T-helper 1 cell treated with Interleukin-12 subunit alpha and Interleukin-12 subunit beta and Interleukin-4 antibody, amounts not matched to agents 30 μg/mL and 1 μg/mL, for 36 hours (primary cell): ENCODE results near the gene CAPN8.

ENCODE experiments used
- H3K27ac Mint-ChIP-seq: one replicate; pipeline ENCODE4 v1.8.0; 2021; ENCODE audit warnings: mild to moderate bottlenecking, mixed read lengths
- H3K27me3 Mint-ChIP-seq: one replicate; pipeline ENCODE4 v1.8.0; 2021; ENCODE audit warnings: low read depth, mixed read lengths
- H3K36me3 Mint-ChIP-seq: one replicate; pipeline ENCODE4 v1.8.0; 2021; ENCODE audit warnings: low read depth, mixed read lengths
- H3K4me1 Mint-ChIP-seq: one replicate; pipeline ENCODE4 v1.8.0; 2021; ENCODE audit warnings: low read depth, mixed read lengths
- H3K4me3 Mint-ChIP-seq: one replicate; pipeline ENCODE4 v1.8.0; 2021; ENCODE audit warnings: mild to moderate bottlenecking, moderate library complexity, mixed read lengths
- H3K9me3 Mint-ChIP-seq: one replicate; pipeline ENCODE4 v1.8.0; 2021; ENCODE audit warnings: mixed read lengths

CAPN8 gene

DNA sequence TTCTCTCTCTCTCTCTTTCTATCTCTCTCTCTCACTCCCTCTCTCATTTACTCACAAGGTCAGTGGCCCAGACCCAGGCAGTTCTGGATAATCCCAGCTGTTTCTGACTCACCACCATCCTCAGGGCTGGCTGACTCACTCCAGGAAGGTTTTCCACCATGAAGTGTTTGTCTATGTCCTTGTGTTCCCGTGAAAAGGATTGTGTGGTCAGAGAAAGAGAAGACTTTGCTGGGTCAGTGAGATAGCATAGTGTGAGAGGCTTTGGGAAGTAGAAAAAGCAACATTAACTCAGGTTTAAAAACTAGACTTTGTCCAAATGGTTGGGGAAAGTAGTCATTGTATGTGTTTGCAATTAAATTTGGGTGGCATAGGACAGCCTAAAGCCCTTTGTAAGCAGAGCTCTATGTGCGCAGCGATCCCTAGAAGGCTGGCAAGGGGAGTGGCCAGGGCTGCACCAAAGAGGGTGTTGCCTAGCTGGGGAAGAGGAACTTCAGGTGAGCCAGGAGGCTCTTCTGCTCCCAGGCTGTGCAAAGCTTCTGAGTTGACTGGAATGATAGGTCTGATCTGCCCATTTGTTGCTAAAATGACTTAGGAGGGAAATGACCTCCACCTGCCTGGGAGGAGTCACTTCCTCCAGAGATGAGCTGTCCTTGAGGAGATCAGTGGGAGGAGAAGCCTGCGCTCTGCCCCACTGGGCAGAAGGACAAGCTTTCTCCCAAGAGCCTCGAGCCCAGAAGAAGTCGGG, 41.9 kb upstream of the CAPN8 start:
- Mint-ChIP-seq H3K9me3 (no peaks in the 10 kb centered on the region), H3K36me3 (no peaks in the 10 kb centered on the region), H3K4me3 (no peak overlapping the region), H3K4me1 (peaks cover 34% of the 10 kb centered on the region), H3K27me3 (peaks cover 13% of the 10 kb centered on the region), H3K27ac (no peak overlapping the region)

DNA sequence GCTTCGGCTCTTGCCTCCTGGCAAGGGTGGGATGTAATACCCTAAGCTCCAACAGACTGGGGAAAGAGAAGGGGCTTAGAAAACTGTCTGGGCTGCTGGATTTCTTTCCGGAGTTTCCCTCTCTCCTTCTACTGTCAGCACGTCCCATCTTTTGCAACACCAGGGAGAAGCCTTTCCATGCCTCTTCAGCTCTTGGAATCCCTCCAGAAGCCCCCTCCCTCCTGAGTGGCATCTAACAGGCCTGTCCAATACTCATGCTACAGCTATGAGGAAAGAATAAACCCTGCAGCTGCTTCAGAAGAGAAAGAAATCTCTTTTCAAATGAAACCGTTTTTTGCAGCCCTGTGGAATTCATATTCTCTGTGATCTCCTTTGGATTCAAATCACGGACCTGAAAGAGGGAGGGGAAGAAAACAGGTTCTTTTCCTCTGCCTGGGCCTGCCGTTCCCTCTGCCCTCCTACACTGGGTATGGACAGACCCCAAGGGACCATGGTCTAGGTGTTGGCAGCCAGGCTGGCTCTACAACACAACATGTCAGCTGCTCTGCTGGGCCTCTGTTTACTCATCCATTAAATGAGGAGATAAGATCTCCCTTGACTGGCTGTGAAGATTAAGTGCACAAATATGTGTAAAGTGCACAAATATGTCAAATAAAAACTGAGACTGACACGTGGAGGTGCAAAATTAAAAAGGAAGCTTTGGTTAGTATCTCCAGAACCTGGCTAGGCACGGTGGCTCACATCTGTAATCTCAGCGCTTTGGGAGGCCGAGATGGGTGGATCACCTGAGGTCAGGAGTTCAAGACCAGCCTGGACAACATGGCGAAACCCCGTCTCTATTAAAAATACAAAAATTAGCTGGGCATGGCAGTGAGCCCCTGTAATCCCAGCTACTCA, 40.8 kb upstream of the CAPN8 start:
- Mint-ChIP-seq H3K9me3 (no peaks in the 10 kb centered on the region), H3K36me3 (no peaks in the 10 kb centered on the region), H3K4me1 (peaks cover 30% of the 10 kb centered on the region), H3K4me3 (no peak overlapping the region), H3K27me3 (peaks cover 13% of the 10 kb centered on the region), H3K27ac (no peak overlapping the region)

- Mint-ChIP-seq H3K27ac (no peak overlapping the region), H3K4me3 (no peak overlapping the region), H3K9me3 (no peaks in the 10 kb centered on the region), H3K27me3 (peaks cover 13% of the 10 kb centered on the region), H3K4me1 (peaks cover 24% of the 10 kb centered on the region), H3K36me3 (no peaks in the 10 kb centered on the region)
Measured at GRCh38 chr1:223704921-223705878, 39.7 kb upstream of the CAPN8 start.

GRCh38 chr1:223703668-223704013, 38.1 kb upstream of the CAPN8 start:
- H3K4me1 Mint-ChIP-seq = peaks cover 21% of the 10 kb centered on the region
- no peak overlapping the region for H3K27ac Mint-ChIP-seq
- H3K36me3 Mint-ChIP-seq = no peaks in the 10 kb centered on the region
- H3K27me3 Mint-ChIP-seq = peaks cover 7% of the 10 kb centered on the region
- no peaks in the 10 kb centered on the region for H3K9me3 Mint-ChIP-seq
- no peak overlapping the region for H3K4me3 Mint-ChIP-seq

DNA sequence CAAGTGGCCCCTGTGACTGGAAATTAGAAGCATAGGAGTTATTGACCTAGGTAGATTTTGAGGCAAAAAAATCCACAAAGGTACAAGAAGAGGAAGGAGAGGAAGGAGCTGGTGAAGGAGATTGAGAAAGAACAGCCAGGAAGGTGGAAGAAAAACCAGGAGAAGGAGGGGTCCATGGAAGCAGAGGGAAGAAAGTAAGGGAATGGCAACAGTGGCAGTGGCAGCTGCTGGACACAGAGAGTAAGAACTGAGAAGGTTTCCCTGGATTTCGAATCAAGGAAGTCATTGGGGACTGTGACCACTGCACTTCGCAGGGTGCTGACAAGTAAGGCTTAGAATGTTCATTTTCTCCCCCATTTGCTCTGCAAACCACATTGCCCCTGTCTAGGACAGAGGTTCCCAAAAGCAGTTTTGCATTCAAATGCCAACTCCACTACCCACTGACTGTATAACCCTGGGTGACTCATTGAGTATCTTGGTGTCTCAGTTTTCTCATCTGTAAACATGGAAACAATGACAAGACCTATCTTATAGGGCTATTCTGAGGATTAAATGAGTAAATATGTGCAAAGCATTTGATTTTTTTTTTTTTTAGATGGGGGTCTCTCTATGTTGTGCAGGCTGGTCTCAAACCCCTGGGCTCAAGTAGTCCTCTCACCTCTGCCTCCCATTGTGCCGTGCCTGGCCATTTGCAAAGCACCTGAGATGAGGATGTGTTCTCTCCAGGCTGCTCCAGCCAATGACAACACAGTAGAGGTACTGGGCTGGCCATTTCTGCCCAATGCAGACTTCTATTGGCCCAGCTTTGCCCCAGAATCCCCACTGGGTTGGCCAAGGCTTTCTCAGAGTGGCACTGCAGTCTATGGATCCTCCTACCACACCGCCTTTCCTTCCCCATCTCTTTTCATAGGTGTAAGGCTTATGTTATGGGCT, 37.5 kb upstream of the CAPN8 start:
- Mint-ChIP-seq H3K36me3 (no peaks in the 10 kb centered on the region), H3K27me3 (peaks cover 7% of the 10 kb centered on the region), H3K4me3 (no peak overlapping the region), H3K9me3 (no peaks in the 10 kb centered on the region), H3K4me1 (peaks cover 23% of the 10 kb centered on the region), H3K27ac (no peak overlapping the region)

GRCh38 chr1:223700942-223701637, 35.6 kb upstream of the CAPN8 start:
- Mint-ChIP-seq H3K27me3 (peaks cover 11% of the 10 kb centered on the region), H3K4me3 (no peak overlapping the region), H3K4me1 (peaks cover 19% of the 10 kb centered on the region), H3K9me3 (no peaks in the 10 kb centered on the region), H3K27ac (no peak overlapping the region), H3K36me3 (no peaks in the 10 kb centered on the region)

GRCh38 chr1:223700388-223700918, 35.0 kb upstream of the CAPN8 start:
- peaks cover 11% of the 10 kb centered on the region for H3K27me3 Mint-ChIP-seq
- no peaks in the 10 kb centered on the region for H3K9me3 Mint-ChIP-seq
- H3K27ac Mint-ChIP-seq = no peak overlapping the region
- no peak overlapping the region for H3K4me3 Mint-ChIP-seq
- no peaks in the 10 kb centered on the region for H3K36me3 Mint-ChIP-seq
- peaks cover 19% of the 10 kb centered on the region for H3K4me1 Mint-ChIP-seq

GRCh38 chr1:223695941-223696340, 30.4 kb upstream of the CAPN8 start:
- H3K27me3 Mint-ChIP-seq = peaks cover 13% of the 10 kb centered on the region
- H3K27ac Mint-ChIP-seq = no peak overlapping the region
- no peaks in the 10 kb centered on the region for H3K36me3 Mint-ChIP-seq
- H3K4me3 Mint-ChIP-seq = no peak overlapping the region
- H3K9me3 Mint-ChIP-seq = no peaks in the 10 kb centered on the region
- peaks cover 10% of the 10 kb centered on the region for H3K4me1 Mint-ChIP-seq

DNA sequence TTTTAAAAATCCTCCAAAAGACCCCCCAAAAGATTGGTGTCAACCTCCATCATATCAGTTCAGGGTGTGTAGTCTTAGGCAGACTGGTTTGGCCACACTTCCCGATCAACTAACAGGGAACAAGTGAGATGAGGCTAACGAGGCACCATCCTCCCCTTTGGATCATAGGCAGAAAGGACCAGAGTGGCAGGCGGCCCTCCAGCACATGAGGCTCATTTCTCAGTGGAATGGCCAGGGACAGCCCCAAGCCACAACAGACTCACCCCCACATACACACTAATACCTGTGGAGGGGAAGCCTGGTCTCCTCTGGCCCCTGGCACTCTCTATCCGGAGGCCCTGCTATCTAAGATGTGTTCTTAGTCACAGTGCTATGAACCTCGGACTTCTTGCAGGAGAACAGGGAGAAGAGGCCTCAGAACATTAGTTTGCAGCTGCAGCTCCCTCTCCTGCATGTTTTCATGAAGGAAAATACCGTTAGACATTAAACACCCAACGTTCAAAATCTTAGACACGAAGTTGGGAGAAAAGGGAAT, 29.6 kb upstream of the CAPN8 start:
- Mint-ChIP-seq H3K4me3 (no peak overlapping the region), H3K27ac (no peak overlapping the region), H3K4me1 (peaks cover 10% of the 10 kb centered on the region), H3K36me3 (no peaks in the 10 kb centered on the region), H3K9me3 (no peaks in the 10 kb centered on the region), H3K27me3 (peaks cover 13% of the 10 kb centered on the region)

- Mint-ChIP-seq H3K36me3 (no peaks in the 10 kb centered on the region), H3K27ac (no peak overlapping the region), H3K9me3 (peaks cover 10% of the 10 kb centered on the region), H3K4me1 (no peaks in the 10 kb centered on the region), H3K4me3 (no peak overlapping the region), H3K27me3 (peaks cover 17% of the 10 kb centered on the region)
Measured at GRCh38 chr1:223691121-223691520, 25.6 kb upstream of the CAPN8 start.

GRCh38 chr1:223684488-223684792, 18.9 kb upstream of the CAPN8 start:
- Mint-ChIP-seq H3K27me3 (peaks cover 31% of the 10 kb centered on the region), H3K9me3 (peaks cover 10% of the 10 kb centered on the region), H3K4me1 (no peaks in the 10 kb centered on the region), H3K27ac (no peak overlapping the region), H3K4me3 (no peak overlapping the region), H3K36me3 (no peaks in the 10 kb centered on the region)

DNA sequence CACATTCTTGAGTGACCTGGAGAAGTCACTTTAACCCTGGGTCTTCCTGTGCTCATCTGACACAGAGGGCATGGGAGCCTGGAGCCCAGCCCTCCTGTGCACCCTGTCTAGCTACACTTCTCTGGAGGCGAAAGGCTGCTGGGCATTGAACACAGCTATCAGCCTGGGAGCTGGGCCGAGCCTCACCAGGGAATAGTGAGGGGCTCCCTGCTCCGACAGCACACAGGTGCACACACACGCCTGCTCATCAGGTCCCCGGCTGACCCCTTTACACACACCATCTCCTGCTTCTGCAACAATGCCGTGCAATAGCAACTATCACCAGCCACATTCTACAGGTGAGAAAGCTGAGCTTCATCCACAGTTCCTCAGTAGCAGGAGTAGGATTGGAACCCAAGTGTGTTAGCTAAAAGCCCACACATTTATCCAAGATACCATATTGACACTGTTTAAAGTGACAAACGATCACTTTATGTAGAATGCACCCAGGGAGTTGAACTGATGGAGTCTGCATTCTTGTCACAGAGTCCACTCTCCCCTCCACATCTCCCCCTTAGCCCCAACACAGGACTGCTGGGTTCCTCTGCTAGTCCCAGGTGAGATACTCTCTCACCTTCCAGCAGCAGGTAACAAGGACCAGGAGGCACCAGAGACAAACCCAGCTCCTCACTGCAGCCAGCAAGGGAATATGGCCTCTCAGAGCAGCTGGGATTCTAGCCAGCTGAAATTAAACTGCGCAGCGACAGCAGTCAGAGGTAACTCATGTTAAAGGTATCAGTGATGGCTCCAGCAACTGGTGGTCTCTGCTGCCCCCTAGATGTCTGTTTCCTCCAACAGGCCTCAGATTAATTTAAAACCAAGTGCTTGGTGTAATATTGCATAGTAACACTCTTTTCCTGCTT, 18.3 kb upstream of the CAPN8 start:
- H3K27ac Mint-ChIP-seq = no peak overlapping the region
- no peak overlapping the region for H3K4me3 Mint-ChIP-seq
- H3K36me3 Mint-ChIP-seq = no peaks in the 10 kb centered on the region
- H3K4me1 Mint-ChIP-seq = no peaks in the 10 kb centered on the region
- H3K27me3 Mint-ChIP-seq = peaks cover 29% of the 10 kb centered on the region
- H3K9me3 Mint-ChIP-seq = peaks cover 10% of the 10 kb centered on the region
